GM21381 (cell line): ENCODE measurements around the gene PPCDC.
A peak's percentile ranks its signal among the peaks of the same experiment; 100 is the strongest.

Experiments used
- ATAC-seq: cut with Tn5 transposase; IDR thresholded peaks from one replicate; pipeline ENCODE4 v1.9.1; 2021; ENCODE audit warnings: mild to moderate bottlenecking, moderate library complexity; ENCODE audit not compliant: unreplicated experiment

The PPCDC gene

GRCh38 chr15:75008629-75009326, 14.6 kb upstream of the PPCDC start:
- peak; percentile 75 for ATAC-seq

DNA sequence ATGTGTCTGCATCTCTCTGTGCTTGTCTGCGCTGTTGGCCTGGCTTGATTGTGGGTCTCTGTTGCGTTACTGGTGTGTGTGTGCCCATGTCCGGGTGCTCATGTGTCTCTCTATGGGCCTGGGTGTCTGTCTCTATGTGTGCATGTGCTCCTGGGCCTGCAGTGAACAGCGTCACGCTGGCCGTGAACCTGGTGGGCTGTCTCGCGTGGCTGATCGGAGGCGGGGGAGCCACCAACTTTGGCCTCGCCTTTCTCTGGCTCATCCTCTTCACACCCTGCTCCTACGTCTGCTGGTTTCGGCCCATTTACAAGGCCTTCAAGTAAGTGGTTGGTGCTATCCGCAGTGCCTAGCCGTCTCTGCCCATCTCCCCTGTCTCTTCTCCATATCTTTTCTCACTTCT, 7.0 kb upstream of the PPCDC start:
- no peak for ATAC-seq

GRCh38 chr15:75019916-75020315, 3.5 kb upstream of the PPCDC start:
- ATAC-seq: no peak

DNA sequence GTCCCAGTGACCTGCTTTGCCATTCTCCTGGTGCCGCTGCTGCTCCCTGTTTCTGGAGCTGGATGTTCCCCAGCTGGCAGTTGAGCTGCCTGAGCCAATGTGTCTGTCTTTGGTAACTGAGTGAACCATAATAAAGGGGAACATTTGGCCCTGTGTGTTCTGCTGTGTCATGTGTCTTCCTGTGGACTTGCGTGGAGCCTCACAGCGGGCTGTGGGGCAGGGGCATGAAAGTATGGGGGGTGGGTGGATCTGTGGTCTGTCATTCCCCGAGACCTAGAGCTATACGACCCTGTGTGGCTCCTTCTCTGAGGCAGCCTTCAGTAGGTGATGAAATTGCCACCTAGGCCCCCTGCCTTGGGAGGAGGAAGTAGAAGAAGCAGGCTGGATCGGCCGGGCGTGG, 2.0 kb upstream of the PPCDC start:
- no peak for ATAC-seq

DNA sequence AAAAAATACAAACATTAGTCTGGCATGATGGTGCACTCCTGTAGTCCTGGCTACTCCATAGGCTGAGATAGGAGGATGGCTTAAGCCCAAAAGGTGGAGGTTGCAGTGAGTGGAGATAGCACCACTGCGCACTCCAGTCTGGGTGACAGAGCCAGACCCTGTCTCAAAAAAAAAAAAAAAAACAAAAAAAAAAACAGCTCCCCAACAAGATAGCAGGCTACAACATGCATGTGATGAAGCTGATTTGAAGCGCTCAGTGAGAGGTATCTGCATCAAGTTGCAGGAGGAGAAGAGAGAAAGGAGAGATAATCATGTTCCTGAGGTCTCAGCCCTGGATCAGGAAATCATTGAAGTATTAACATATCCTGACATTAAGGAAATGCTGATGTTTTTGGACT, 608 bp upstream of the PPCDC start:
- ATAC-seq: no peak

- ATAC-seq: no peak
Observed at GRCh38 chr15:75023872-75024636, 664 bp downstream of the PPCDC start.

- ATAC-seq: no peak
Observed at GRCh38 chr15:75025107-75025506, 1.7 kb downstream of the PPCDC start.

DNA sequence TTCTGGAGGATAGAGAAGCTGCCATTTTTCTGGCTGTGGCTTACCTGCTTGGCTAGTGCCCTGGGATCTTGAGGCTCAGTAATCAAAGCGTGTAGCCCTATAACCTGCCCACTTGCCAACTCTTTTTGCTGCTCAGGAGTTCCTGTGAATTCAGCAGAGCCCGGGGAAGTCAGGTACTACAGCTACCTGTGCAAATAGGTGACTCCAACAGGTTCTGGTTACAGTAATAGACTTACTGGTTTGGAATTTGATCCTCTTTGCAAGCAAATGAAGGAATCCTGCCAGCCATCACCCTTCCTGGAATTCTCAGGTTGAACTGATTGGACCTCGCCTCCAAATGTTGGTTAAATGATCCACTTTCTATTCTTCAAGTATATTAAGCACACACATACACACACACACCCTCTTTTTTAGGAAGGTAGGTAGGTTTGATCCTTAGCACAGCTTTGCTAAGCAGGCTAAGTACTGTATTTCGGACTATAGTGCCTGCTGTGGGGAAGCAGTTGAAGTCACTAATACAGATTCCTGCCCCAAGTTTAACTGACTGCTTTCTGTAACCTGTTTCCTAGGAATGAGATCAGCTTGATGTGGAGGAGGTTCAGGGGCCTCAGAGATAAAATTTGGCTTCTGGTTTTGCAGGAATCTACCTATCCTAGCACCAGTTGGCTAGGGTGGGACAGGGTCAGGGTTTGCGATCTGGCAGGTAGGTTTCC, 2.3 kb downstream of the PPCDC start:
- ATAC-seq: no peak

DNA sequence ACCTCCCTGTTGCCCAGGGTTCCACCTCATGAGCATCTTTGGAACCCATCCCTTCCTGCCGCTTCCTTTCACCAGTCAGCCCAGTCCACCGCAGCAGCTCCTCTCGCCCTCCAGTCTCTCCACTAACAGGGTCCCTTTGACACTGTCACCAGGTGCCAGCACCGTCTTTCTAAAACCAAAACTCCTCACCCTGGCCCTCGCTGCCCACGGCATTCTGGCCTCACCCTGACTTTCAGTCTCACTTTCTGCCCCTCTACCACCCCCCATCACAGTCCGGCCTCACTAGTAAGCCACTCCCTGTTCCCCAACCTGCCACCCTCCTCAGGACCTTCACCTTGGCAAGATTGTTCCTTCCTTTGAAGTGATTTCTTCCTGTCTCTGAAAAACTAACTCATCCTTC, 4.2 kb downstream of the PPCDC start:
- ATAC-seq: no peak

DNA sequence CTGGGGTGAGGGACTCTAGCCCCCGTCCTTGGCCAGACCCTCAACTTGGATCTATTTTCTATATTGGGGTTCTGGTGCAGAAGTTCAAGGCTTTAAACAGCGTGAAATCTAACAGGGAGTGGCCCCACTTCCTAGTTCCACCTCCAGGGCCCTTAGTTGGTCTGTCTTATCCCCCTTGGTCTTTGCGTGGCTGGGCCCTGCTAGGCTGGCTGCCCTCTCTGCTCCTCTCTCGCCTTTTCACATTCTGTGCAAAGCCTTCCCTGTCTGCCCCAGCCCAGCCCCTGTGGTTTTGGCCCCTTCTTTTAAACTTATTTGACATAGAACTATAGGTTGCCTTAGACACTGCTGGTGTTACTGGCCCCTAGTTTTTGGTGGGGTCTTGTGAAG, 5.6 kb downstream of the PPCDC start:
- ATAC-seq: no peak

GRCh38 chr15:75029378-75030022, 6.1 kb downstream of the PPCDC start:
- no peak for ATAC-seq

DNA sequence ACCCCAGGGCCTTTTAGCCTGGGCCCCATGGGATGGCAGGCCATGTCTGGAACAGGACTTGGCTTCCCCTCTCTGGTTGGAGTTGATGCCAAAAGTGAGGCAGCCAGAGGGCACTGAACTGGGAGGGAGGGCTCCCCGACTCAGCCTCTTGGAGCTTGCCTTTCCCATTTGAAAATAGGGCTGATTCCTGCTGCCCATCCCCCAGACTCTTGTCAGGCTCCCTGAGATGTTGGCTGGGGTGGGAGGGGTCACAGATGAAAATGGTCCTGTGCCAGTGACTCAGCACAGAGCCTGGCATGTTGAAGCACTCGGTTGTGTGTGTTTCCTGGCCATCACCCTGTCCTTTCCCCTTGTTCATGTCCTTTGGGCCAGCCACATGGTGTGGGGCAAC, 6.6 kb downstream of the PPCDC start:
- ATAC-seq: no peak

GRCh38 chr15:75030424-75030823, 7.0 kb downstream of the PPCDC start:
- ATAC-seq: no peak

DNA sequence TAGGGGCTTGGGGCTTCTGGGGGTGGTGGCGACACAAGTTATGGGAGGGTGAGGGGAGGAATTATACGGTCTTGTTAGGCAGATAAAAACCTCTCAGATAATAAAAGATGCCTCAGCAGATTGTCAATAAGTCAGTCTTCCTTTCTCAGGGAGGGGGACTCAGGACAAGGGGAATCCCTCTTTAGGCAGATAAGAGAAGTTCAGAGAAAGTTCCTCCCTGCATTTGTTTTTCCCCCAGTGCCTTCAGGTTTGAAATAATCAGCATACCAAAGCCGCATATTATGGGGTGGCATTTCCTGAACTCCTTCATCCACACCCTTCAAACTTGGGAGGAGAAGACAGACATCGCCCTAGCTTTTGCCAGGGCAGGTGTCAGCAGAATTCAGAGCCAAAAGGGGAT, 8.5 kb downstream of the PPCDC start:
- no peak for ATAC-seq

DNA sequence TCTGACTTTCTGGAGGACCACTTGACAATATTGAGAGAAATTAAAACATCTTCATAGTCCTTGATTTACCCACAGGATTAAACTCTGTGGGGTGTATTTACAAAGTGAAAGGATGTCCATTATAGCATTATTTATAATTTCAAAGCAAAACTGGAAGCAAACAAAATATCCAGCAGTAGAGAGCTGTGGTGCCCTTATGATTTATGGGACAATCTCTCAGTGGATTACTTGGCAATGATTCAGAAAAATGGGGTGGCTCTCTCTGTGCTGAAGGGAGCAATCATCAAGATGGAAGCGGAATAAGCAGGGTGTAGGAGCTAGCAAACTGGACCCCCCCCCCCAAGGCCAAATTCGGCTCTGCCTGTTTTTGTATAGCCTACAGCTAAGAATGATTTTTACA, 9.0 kb downstream of the PPCDC start:
- ATAC-seq: no peak

DNA sequence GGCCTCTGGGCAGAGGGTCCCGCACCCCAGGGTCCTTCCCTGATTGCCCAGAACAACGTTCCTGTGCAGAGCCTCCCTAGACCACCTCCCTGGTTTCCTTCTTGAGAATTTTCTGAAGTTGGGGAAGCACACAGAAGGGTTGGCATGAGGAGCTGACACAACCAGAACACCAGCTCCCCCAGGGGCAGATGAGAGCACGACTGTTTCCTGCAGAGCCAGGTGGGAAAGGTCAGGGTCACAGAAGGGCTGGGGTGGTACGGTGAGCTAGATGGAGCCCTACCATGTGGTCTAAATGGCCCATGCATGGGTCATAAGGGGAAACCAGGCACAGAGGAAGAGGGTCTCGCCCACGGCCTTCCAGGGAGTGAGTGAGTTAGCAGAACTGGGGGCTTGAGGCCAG, 10.4 kb downstream of the PPCDC start:
- no peak for ATAC-seq

GRCh38 chr15:75034615-75035014, 11.2 kb downstream of the PPCDC start:
- ATAC-seq: no peak

DNA sequence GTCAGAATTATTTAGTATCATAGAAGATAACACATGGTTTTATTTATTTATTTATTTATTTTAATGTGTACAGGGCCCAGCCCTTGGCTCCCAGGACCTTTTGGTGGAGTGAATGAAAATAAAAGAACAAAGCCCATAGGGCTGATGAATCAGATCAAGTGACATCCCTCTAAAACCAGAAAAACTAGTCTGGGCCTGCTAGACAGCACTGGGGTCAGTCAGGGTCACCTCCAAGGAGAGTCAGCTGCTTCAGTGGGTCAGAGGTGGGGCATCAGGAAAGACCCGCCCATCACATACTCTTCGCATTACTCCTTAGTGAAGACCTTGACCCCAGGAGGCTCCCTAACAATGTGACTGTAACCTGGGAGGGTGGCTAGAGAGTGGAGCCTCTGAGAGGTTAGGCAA, 12.8 kb downstream of the PPCDC start:
- ATAC-seq: no peak

DNA sequence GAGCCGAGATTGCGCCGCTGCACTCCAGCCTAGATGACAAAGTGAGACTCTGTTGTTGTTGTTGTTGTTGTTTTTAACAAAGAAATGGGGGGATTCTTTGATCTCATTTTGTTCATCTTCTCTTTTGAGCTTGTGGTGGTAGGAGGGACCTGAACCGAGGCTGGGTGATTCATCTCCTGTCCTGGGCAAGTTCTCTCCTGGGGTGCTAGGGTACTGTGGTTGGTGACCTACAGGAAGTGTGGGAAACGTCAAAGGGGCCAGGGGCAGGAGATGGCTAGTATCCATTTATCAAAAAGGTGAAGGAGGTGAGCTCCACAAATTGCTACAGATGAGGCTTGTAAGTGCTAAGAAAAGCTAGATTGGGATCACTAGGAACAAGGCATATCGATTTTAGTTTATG, 14.3 kb downstream of the PPCDC start:
- no peak for ATAC-seq

DNA sequence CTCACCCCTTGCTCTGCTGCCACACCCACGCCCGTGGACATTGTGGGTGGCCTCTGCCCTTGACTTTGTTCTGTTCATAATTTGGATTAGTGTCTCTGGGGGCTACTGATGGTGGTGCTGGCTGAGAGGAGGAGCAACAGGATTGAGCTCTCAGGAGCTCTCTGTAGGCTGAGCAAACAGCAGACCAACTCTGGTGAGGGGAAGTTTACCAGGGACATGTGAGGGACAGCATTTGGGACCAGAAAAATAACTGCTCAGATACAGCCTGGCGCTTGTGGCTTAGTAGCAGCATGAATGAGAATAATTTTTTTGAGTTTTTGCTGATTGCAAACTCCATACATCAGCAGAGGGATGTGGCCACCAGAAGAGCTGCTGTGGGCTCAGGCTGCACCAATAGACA, 14.8 kb downstream of the PPCDC start:
- ATAC-seq: no peak

GRCh38 chr15:75042730-75043508, 19.5 kb downstream of the PPCDC start:
- ATAC-seq: peak; percentile 62
